HG02943 (cell line): ENCODE results near the gene UBR1.
"Not testable (repeated sequence)": the region's sequence is repeated elsewhere in the genome, so short reads cannot be mapped to it uniquely, and the experiment has no call there.

Experiments
- ATAC-seq: cut with Tn5 transposase; IDR thresholded peaks from one replicate; pipeline ENCODE4 v1.9.1; 2021; ENCODE audit warnings: mild to moderate bottlenecking, low read depth, moderate library complexity; ENCODE audit not compliant: unreplicated experiment

UBR1 gene

GRCh38 chr15:43067717-43068461 lies 37.9 kb downstream of the UBR1 start:
- ATAC-seq: no peak

- ATAC-seq: no peak
Observed at GRCh38 chr15:43056696-43057095, 49.1 kb downstream of the UBR1 start.

GRCh38 chr15:43052860-43053259 lies 53.0 kb downstream of the UBR1 start:
- ATAC-seq: no peak

- no peak for ATAC-seq
Observed at GRCh38 chr15:43048935-43049334, 56.9 kb downstream of the UBR1 start.

- ATAC-seq: no peak
Observed at GRCh38 chr15:43046484-43046883, 59.4 kb downstream of the UBR1 start.

DNA sequence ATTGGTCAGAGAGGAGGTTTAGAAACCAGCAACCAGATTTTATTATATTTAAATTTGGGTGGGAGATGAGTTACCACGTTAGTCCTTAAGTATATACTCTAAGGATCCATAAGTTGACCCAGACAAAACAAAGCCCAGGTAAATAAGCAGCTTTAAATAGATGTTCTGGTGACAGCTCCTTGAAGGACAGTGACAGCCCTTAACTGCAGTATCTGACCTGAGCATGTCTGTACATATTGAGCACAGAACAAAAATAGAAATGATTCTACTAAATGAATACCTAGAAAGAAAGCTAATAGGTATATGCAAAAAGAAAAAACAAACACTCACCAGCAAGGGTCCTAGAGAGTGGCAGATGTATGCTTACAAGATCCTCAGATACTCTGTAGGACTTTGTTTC lies 63.0 kb downstream of the UBR1 start:
- ATAC-seq: no peak

- not testable (repeated sequence) for ATAC-seq
Observed at GRCh38 chr15:43041085-43041484, 64.8 kb downstream of the UBR1 start.

DNA sequence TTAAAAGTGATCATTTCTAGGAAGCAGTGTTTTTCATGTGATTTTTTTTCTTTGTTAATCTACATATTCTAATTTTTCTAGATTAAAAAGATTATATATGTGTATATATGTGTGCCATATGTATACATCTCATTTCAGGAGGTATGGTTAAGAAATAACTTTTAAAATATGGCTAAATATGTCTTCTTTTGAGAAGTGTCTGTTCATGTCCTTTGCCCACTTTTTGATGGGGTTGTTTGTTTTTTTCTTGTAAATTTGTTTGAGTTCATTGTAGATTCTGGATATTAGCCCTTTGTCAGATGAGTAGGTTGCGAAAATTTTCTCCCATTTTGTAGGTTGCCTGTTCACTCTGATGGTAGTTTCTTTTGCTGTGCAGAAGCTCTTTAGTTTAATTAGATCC lies 70.6 kb downstream of the UBR1 start:
- not testable (repeated sequence) for ATAC-seq

- ATAC-seq: no peak
Observed at GRCh38 chr15:43029476-43029875, 76.4 kb downstream of the UBR1 start.

DNA sequence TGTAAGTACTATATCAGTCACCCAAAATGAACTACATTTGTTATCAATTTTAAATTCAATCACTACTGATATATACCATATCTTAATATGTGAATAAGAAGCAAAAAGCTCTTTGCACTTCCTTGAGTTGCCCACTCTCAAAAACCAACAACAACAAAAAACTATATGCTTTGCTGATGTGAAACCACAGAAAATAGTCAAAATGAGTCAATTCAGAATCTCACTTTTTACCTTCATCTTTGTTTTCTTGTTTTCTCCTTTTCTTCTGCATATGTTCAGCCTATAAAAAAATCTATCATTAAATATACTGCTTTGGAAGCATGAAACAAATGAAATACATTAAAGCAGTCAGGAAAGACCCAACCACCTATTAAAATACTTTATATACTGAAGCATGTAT lies 80.7 kb downstream of the UBR1 start:
- no peak for ATAC-seq

GRCh38 chr15:43014671-43015070 lies 91.2 kb downstream of the UBR1 start:
- ATAC-seq: not testable (repeated sequence)

DNA sequence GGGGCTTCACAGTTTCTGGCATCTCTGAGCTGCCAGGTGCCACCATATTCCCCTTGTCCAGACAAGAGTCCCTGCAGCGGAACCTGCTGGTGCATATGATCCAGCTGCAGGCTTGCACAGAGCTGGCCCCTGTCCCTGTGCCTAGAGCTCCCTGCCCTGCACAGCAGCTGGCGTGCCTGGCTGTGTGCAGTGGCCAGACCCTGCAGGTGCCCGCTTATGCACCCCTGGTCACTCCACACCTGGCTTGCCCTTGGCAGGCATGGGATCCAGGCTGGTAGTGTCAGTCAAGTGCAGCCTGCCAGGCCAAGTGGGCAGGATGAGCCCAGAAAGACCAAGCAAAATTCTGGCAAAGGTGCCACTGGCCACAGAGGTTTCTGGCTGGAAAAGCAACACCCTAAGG lies 96.6 kb downstream of the UBR1 start:
- ATAC-seq: no peak

GRCh38 chr15:43008150-43008549 lies 97.7 kb downstream of the UBR1 start:
- ATAC-seq: no peak

GRCh38 chr15:43007551-43007950 lies 98.3 kb downstream of the UBR1 start:
- ATAC-seq: no peak

GRCh38 chr15:43006991-43007390 lies 98.8 kb downstream of the UBR1 start:
- ATAC-seq: no peak

DNA sequence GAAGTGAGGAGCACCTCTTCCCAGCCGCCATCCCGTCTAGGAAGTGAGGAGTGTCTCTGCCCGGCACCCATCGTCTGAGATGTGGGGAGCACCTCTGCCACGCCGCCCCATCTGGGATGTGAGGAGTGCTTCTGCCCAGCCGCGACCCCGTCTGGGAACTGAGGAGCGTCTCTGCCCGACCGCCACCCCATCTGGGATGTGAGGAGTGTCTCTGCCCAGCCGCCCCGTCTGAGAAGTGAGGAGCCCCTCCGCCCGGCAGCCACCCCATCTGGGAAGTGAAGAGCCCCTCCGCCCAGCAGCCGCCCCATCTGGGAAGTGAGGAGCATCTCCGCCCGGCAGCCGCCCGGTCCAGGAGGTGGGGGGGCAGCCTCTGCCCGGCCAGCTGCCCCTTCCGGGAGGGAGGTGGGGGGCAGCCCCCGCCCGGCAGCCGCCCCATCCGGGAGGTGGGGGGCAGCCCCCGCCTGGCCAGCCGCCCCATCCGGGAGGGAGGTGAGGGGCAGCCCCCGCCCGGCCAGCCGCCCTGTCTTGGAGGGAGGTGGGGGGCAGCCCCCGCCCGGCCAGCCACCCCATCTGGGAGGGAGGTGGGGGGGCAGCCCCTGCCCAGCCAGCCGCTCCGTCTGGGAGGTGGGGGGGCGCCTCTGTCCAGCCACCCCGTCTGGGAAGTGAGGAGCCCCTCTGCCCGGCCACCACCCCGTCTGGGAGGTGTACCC lies 100.8 kb downstream of the UBR1 start:
- not testable (repeated sequence) for ATAC-seq

GRCh38 chr15:42999201-42999779 lies 106.5 kb downstream of the UBR1 start:
- no peak for ATAC-seq

GRCh38 chr15:42996871-42997270 lies 109.0 kb downstream of the UBR1 start:
- no peak for ATAC-seq

DNA sequence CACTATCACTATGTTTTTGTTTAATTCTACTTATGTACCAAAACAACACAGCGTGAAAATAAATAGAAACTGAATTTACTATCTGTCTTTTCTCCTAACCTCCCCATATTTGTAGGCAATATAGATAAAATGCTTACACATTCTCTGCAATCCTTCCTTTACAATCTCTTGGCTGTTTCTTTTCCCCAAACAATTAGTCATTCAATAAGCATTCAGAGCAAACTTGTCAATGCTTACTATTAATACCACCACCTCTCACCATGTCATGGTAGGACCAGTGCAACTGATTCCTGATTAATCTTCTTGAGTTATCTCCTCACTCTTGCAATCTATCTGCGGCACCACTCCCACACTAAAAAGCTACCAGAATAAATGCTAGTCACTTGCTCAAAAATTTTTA lies 111.3 kb downstream of the UBR1 start:
- ATAC-seq: no peak

DNA sequence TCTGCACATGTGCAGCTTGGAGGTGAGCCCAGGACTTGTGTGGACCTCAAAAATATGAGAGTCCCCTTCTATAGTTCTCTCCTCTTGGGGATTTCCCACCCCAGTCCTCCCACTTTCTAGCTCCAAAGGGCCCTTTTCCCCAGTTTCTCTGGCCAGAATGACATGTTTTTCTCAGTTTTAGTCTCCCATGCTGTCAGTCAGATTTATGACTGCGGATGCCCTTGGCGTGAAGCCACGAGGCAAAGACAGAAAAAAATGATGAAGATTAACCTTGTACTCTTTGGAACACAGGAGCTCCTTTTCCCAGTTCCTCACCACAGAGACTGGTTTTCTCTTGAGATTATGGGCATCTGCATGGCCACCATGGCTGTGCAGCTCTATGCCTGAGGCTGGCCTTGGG lies 113.2 kb downstream of the UBR1 start:
- no peak for ATAC-seq

GRCh38 chr15:42986693-42987342 lies 119.0 kb downstream of the UBR1 start:
- no peak for ATAC-seq
